Measurements from ENCODE around the gene ALK. TPM values are rescaled to one million over a fixed set of nuclear protein-coding genes. Genes with fewer than 3 reads are reported as not detected.

ALK gene
- total and polyA plus RNA-seq, 10 of the 15 experiments (the other 5 are each of a cell fraction or from before 2014, with no cell fraction given) = 0.11 TPM; not detected in 9

DNA sequence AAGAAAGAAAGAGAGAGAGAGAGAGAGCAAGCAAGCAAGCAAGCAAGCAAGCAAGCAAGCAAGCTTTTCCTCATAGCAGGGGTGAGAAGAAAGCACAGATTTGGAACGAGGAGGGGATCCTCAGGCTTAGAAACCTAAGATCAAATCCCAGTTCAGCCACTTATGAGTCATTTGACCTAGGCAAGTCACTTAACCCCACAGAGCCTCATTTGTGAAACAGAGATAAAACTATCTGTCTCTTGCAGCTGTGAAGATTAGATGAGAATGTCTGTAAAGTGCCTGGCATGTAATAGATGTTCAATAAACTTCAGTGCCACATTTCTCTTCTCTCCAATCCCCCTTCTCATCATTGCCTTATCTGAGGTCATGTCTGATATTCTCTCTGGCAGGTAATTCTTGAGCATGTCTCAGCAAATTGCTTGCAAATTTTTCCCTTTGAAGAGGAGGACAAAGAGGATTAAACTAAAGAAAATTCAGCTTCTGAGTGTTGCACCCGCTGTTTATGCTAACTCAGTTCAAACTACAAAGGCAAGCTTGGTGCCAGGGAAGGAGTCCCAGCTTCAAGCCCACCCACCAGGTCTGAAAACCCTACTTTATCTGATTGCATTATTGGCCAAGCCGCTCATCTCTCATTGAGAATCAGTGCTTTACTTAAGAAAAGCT, 20.3 kb downstream of the ALK start:
- POLR2A ChIA-PET = no interaction called here
- FAIRE-seq = no peak
- H3K36me3 ChIP-seq (ENCODE audit: control insufficient read depth in 2 of 2, insufficient read depth in 2 of 2, low read length in 1 of 2) = no peaks in the 10 kb centered on the region

DNA sequence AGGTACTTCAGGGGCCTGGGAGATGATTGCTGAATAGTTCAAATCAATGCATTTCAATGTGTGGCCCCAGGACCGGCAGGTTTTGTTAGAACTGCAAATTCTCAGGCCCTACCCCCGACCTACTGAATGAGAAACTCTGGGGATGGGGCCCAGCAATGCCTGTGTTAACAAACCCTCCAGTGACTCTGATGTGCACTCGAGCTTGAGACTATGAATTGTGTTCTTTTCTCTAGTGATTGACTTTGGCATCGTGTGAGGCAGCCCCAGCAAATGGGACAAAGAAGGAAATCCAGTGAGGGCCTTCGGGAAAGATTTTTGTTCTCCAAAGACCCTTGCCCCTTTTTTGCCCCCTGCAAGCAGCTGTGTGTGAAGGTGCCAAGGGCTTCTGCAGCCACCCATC, 22.4 kb downstream of the ALK start:
- no peak for TF ChIP-seq MXI1 (IDR thresholded peaks at IDR 0.05; ENCODE audit: low read depth, low read length)
- TF ChIP-seq ZNF217 (IDR thresholded peaks at IDR 0.05) = no peak
- TF ChIP-seq ZBED1 (IDR thresholded peaks at IDR 0.05; ENCODE audit: borderline replicate concordance) = no peak
- Histone ChIP-seq H3K27me3 (replicated peaks in 1 of 2; ENCODE audit: control insufficient read depth in 2 of 2, insufficient read depth in 2 of 2, low read length in 1 of 2) (peaks cover 2 to 4% of the 10 kb centered on the region in 2 experiments; a peak in 2 of 4 replicates), H3K4me1 (ENCODE audit: control insufficient read depth, insufficient read depth, low read length) (no peaks in the 10 kb centered on the region), H4K20me1 (ENCODE audit: control insufficient read depth, insufficient read depth) (no peaks in the 10 kb centered on the region), H3K4me3 (no peak overlapping the region), H3K36me3 (ENCODE audit: control insufficient read depth in 2 of 2, insufficient read depth in 2 of 2, low read length in 1 of 2) (no peaks in the 10 kb centered on the region), H3K27ac (ENCODE audit: control insufficient read depth, insufficient read depth) (no peak overlapping the region), H3K9ac (ENCODE audit: control insufficient read depth, insufficient read depth, low read length) (no peak overlapping the region), H2AFZ (ENCODE audit: control insufficient read depth, low read depth, low read length) (no peak overlapping the region), H3K9me3 (replicated peaks; ENCODE audit: control insufficient read depth, insufficient read depth, low read length) (no peaks in the 10 kb centered on the region), H3K4me2 (ENCODE audit: control insufficient read depth, insufficient read depth) (no peak overlapping the region), H3K79me2 (ENCODE audit: control insufficient read depth, insufficient read depth, low read length) (no peaks in the 10 kb centered on the region)
- in situ Hi-C loops (cut with MboI) (no loop called here), intact Hi-C loops (cut with micrococcal nuclease; ENCODE audit: unreplicated experiment) (no loop called here)
- RAD21 ChIA-PET (ENCODE audit: unreplicated experiment) = no interaction called here
- no peak for DNase-seq (ENCODE audit: low read depth, low spot score)
- no peak for FAIRE-seq
- BruUV-seq (replicated peaks) = no TSS peak
- SMC1A ChIA-PET (ENCODE audit: uncharacterized antibody, unreplicated experiment) = no interaction called here
- WGBS (ENCODE audit: insufficient coverage, insufficient replicate concordance, low lambda C conversion rate, missing lambda C conversion rate) = 2% methylated on average over 5 of the region's 5 CpGs
- ATAC-seq = no peak
- POLR2A ChIA-PET = no interaction called here
- CTCF ChIA-PET = no interaction called here

More for the DNA sequence above, 20.3 kb downstream of the ALK start:
- ChIA-PET RAD21 (ENCODE audit: unreplicated experiment) (no interaction called here), SMC1A (ENCODE audit: uncharacterized antibody, unreplicated experiment) (interaction anchor here (1.8 kb wide), 1 partner anchor 12 kb away, joined by 3 read pairs; no protein-coding TSS in a partner anchor), CTCF (no interaction called here)
- H3K4me1 ChIP-seq (ENCODE audit: control insufficient read depth, insufficient read depth, low read length) = no peaks in the 10 kb centered on the region
- no peak overlapping the region for H3K4me3 ChIP-seq
- ATAC-seq (no peak), DNase-seq (ENCODE audit: low read depth, low spot score) (no peak)
- H3K27me3 ChIP-seq (replicated peaks in 1 of 2; ENCODE audit: control insufficient read depth in 2 of 2, insufficient read depth in 2 of 2, low read length in 1 of 2) = peaks cover 2 to 4% of the 10 kb centered on the region in 2 experiments; a peak in 2 of 4 replicates
- H3K79me2 ChIP-seq (ENCODE audit: control insufficient read depth, insufficient read depth, low read length) = no peaks in the 10 kb centered on the region
- 0% methylated on average over 3 of the region's 3 CpGs for WGBS (ENCODE audit: insufficient coverage, insufficient replicate concordance, low lambda C conversion rate, missing lambda C conversion rate)
- no peak overlapping the region for H2AFZ ChIP-seq (ENCODE audit: control insufficient read depth, low read depth, low read length)
- no peak overlapping the region for H3K4me2 ChIP-seq (ENCODE audit: control insufficient read depth, insufficient read depth)
- no peaks in the 10 kb centered on the region for H4K20me1 ChIP-seq (ENCODE audit: control insufficient read depth, insufficient read depth)
- no peak overlapping the region for H3K27ac ChIP-seq (ENCODE audit: control insufficient read depth, insufficient read depth)
- H3K9ac ChIP-seq (ENCODE audit: control insufficient read depth, insufficient read depth, low read length) = no peak overlapping the region
- no peaks in the 10 kb centered on the region for H3K9me3 ChIP-seq (replicated peaks; ENCODE audit: control insufficient read depth, insufficient read depth, low read length)
- no peak for TF ChIP-seq YY1 (IDR thresholded peaks at IDR 0.05; ENCODE audit: low read depth, low read length)
- no peak for TF ChIP-seq TCF12 (IDR thresholded peaks at IDR 0.05; ENCODE audit: low read depth, low read length)
- no peak for TF ChIP-seq TCF7 (IDR thresholded peaks at IDR 0.05; ENCODE audit: borderline replicate concordance)
- no peak for TF ChIP-seq NRF1 (conservative IDR thresholded peaks at IDR 0.05; ENCODE audit: low read depth, low read length)
- TF ChIP-seq, protein P1, sequence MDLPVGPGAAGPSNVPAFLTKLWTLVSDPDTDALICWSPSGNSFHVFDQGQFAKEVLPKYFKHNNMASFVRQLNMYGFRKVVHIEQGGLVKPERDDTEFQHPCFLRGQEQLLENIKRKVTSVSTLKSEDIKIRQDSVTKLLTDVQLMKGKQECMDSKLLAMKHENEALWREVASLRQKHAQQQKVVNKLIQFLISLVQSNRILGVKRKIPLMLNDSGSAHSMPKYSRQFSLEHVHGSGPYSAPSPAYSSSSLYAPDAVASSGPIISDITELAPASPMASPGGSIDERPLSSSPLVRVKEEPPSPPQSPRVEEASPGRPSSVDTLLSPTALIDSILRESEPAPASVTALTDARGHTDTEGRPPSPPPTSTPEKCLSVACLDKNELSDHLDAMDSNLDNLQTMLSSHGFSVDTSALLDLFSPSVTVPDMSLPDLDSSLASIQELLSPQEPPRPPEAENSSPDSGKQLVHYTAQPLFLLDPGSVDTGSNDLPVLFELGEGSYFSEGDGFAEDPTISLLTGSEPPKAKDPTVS (IDR thresholded peaks at IDR 0.05; ENCODE audit: low read depth, low read length) = no peak
- intact Hi-C loops (cut with micrococcal nuclease; ENCODE audit: unreplicated experiment) = no loop called here
- no TSS peak for BruUV-seq (replicated peaks)
- in situ Hi-C loops (cut with MboI) = no loop called here

Data from GM12878 (cell line).